Activated T-cell treated with anti-CD3 and anti-CD28 coated beads, Interleukin-2, amount 50 U/mL, for 4 hours (primary cell): ENCODE results near the gene OR10G4. TPM values are rescaled to one million over a fixed set of nuclear protein-coding genes. Genes with fewer than 3 reads are reported as not detected.

Experiments
- total RNA-seq, 3 donors: library from RNA; stranded (reverse); gene quantifications; one replicate each; pipeline ENCODE4 v1.2.1, GENCODE V29; 2021

OR10G4 gene
- total RNA-seq, 3 donors from 2014 or later: not detected

Other genes with a start within 250 kb of the OR10G4 start
- gene OR6M1, start 206.6 kb upstream of the OR10G4 start, total RNA-seq: not detected
- gene TMEM225, start 127.3 kb upstream of the OR10G4 start, total RNA-seq: not detected
- not detected for gene OR8D4, start 110.8 kb upstream of the OR10G4 start, total RNA-seq
- not detected for gene OR4D5, start 73.4 kb upstream of the OR10G4 start, total RNA-seq
- not detected for gene OR6T1, start 69.2 kb upstream of the OR10G4 start, total RNA-seq
- not detected for gene OR10S1, start 35.2 kb upstream of the OR10G4 start, total RNA-seq
- gene OR10G6, start 17.8 kb upstream of the OR10G4 start, total RNA-seq: not detected
- not detected for gene OR10G9, start 10.0 kb downstream of the OR10G4 start, total RNA-seq
- gene OR10G8, start 13.8 kb downstream of the OR10G4 start, total RNA-seq: not detected
- gene OR10G7, start 28.3 kb downstream of the OR10G4 start, total RNA-seq: not detected
- 1 to 10 TPM; 1.5 to 1.8 (median 1.7) TPM for gene VWA5A, start 102.5 kb downstream of the OR10G4 start, total RNA-seq
- not detected for gene OR10D3, start 170.3 kb downstream of the OR10G4 start, total RNA-seq
- not detected for gene OR8G1, start 228.1 kb downstream of the OR10G4 start, total RNA-seq
- not detected for gene OR8G5, start 243.4 kb downstream of the OR10G4 start, total RNA-seq